Measurements from ENCODE around the gene GLRA3.
"Not testable (repeated sequence)": the region's sequence is repeated elsewhere in the genome, so short reads cannot be mapped to it uniquely, and the experiment has no call there.

GLRA3 gene

DNA sequence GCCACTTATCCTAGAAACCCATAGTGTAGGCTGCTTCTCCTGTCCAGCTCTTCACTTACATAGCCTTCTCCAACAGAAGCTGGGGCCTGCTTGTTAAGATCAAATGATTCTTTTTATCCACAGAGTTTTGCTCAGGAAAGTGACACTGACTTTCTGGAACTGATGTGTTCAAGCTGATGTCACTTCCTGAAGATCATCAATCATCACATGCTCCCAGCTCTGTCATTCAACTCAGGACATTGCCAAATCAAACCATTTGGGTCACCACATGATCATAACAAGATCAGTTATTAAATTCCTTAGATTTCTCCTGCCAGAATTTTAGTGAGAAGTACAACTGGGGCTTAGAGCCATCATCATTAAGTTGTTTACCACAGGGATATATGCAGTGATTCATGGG, 39.4 kb downstream of the GLRA3 start:
- Histone ChIP-seq H3K36me3 (no peaks in the 10 kb centered on the region), H3K27me3 (ENCODE audit: insufficient read depth, low read depth, severe bottlenecking) (no peaks in the 10 kb centered on the region), H3K4me3 (ENCODE audit: low read depth, low read length) (no peak overlapping the region), H3K27ac (no peak overlapping the region), H3K9me3 (ENCODE audit: severe bottlenecking) (no peaks in the 10 kb centered on the region)
- no peak for DNase-seq
- no peak for TF ChIP-seq CTCF (IDR thresholded peaks at IDR 0.05; ENCODE audit: low read depth, low read length)

DNA sequence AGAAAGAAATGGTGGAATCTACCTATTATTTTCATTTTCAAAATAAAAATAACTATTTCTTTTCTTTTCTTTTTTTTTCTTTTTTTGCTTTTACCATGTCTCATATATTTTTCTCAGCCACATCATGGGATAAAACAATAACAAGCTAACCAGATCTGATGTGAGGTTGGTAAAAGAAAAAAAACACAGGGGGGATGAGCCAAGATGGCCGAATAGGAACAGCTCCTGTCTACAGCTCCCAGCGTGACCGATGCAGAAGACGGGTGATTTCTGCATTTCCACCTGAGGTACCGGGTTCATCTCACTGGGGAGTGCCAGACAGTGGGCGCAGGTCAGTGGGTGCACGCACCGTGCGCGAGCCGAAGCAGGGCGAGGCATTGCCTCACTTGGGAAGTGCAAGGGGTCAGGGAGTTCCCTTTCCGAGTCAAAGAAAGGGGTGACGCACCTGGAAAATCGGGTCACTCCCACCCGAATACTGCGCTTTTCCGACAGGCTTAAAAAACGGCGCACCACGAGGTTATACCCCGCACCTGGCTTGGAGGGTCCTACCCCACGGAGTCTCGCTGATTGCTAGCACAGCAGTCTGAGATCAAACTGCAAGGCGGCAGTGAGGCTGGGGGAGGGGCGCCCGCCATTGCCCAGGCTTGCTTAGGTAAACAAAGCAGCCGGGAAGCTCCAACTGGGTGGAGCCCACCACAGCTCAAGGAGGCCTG, 50.6 kb downstream of the GLRA3 start:
- not testable (repeated sequence) for H3K4me3 ChIP-seq (ENCODE audit: low read depth, low read length); H3K36me3 ChIP-seq; H3K27ac ChIP-seq

DNA sequence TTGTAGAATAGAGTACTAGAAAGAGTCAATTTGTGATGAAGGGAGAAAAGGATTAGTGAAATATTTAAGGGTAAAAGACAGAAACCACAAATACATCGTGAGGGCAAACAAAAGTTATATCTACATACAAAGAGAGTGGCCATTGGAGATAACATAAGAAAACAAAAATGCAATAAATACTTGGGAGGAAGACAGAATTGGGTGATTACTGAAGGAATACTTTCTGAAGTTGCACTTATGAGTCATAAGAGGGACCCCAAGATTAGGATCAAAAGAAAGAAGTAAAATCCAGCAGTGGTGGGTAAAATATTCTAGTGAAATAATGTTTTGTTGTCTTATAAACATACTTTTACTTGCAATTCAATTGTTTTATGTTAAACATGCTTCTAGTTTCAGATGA, 53.7 kb downstream of the GLRA3 start:
- Histone ChIP-seq H3K36me3 (no peaks in the 10 kb centered on the region), H3K9me3 (ENCODE audit: severe bottlenecking) (no peaks in the 10 kb centered on the region), H3K27ac (no peak overlapping the region), H3K27me3 (ENCODE audit: insufficient read depth, low read depth, severe bottlenecking) (no peaks in the 10 kb centered on the region), H3K4me3 (ENCODE audit: low read depth, low read length) (no peak overlapping the region)
- TF ChIP-seq CTCF (IDR thresholded peaks at IDR 0.05; ENCODE audit: low read depth, low read length), result no peak
- no peak for DNase-seq

More for the DNA sequence above, 50.6 kb downstream of the GLRA3 start:
- H3K9me3 ChIP-seq (ENCODE audit: severe bottlenecking); H3K27me3 ChIP-seq (ENCODE audit: insufficient read depth, low read depth, severe bottlenecking); DNase-seq: not testable (repeated sequence)

DNA sequence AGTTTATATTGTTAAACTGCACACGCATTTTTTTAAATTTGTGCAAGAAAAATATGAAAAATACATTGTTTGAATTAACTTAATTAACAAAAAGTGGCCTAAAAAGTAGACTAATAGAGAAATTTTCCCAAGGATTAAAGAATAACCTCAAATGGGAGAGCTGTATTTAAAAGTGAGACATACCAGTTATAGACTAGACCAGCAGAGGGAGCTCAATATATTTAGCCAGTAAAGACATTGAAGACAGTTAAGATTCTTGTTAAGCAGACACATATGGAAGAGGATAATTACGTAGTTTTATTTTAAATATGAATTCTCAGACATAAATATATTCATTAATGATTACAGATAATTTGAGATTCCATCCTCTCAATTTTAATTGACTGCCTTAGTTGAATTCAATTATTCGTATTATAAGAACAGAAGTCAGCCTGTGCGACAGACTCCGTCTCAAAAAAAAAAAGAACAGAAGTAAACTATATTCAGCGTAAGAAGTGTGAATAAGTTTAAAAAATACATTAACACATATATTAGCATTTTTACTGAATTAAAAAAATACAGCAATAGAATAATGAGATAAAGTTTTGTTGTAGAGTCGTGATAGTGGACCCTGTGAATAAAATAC, 64.8 kb downstream of the GLRA3 start:
- no peak for DNase-seq
- no peaks in the 10 kb centered on the region for H3K36me3 ChIP-seq
- TF ChIP-seq CTCF (IDR thresholded peaks at IDR 0.05; ENCODE audit: low read depth, low read length), result peak; percentile 34

GRCh38 chr4:174763454-174764104, 65.5 kb downstream of the GLRA3 start:
- no peaks in the 10 kb centered on the region for H3K27me3 ChIP-seq (ENCODE audit: insufficient read depth, low read depth, severe bottlenecking)
- no peak for DNase-seq

More for the DNA sequence above, 64.8 kb downstream of the GLRA3 start:
- Histone ChIP-seq H3K27me3 (ENCODE audit: insufficient read depth, low read depth, severe bottlenecking) (no peaks in the 10 kb centered on the region), H3K9me3 (ENCODE audit: severe bottlenecking) (no peaks in the 10 kb centered on the region), H3K27ac (no peak overlapping the region), H3K4me3 (ENCODE audit: low read depth, low read length) (no peak overlapping the region)

More at GRCh38 chr4:174763454-174764104, 65.5 kb downstream of the GLRA3 start:
- no peaks in the 10 kb centered on the region for H3K36me3 ChIP-seq
- no peak overlapping the region for H3K27ac ChIP-seq
- no peak for TF ChIP-seq CTCF (IDR thresholded peaks at IDR 0.05; ENCODE audit: low read depth, low read length)
- no peaks in the 10 kb centered on the region for H3K9me3 ChIP-seq (ENCODE audit: severe bottlenecking)
- no peak overlapping the region for H3K4me3 ChIP-seq (ENCODE audit: low read depth, low read length)

Data from WERI-Rb-1 (cell line).